Measurements from ENCODE around the gene GNAT1. TPM values are rescaled to one million over a fixed set of nuclear protein-coding genes. Genes with fewer than 3 reads are reported as not detected.
"Not testable (repeated sequence)": the region's sequence is repeated elsewhere in the genome, so short reads cannot be mapped to it uniquely, and the experiment has no call there.

The GNAT1 gene
- total RNA-seq, 1 donor from 2014 or later, result not detected

DNA sequence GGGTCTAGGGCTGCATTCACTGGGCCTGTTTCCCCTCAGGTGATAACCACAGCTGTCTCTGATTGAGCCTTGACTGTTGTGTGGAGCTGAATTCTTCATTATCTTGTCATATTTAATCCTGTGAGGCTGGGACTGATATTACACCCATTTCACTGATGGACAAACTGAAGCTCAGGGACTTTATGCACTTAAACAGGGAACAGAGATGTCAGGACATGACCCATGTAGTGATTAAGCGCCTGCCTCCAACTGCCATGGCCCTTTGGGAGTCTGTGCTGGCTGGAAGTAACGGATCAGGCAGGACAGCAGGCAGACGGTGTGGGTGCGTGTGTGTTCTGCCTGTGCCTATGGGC lies 52.1 kb downstream of the GNAT1 start:
- Histone ChIP-seq H3K36me3 (ENCODE audit: control insufficient read depth, insufficient read depth, low read length) (peaks cover 2% of the 10 kb centered on the region), H3K27me3 (ENCODE audit: control insufficient read depth, insufficient read depth, low read length) (no peaks in the 10 kb centered on the region), H3K4me3 (ENCODE audit: low read depth, low read length) (no peak overlapping the region)
- TF ChIP-seq, protein P1, sequence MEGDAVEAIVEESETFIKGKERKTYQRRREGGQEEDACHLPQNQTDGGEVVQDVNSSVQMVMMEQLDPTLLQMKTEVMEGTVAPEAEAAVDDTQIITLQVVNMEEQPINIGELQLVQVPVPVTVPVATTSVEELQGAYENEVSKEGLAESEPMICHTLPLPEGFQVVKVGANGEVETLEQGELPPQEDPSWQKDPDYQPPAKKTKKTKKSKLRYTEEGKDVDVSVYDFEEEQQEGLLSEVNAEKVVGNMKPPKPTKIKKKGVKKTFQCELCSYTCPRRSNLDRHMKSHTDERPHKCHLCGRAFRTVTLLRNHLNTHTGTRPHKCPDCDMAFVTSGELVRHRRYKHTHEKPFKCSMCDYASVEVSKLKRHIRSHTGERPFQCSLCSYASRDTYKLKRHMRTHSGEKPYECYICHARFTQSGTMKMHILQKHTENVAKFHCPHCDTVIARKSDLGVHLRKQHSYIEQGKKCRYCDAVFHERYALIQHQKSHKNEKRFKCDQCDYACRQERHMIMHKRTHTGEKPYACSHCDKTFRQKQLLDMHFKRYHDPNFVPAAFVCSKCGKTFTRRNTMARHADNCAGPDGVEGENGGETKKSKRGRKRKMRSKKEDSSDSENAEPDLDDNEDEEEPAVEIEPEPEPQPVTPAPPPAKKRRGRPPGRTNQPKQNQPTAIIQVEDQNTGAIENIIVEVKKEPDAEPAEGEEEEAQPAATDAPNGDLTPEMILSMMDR (IDR thresholded peaks at IDR 0.05; ENCODE audit: insufficient read depth, low read length, poor library complexity, severe bottlenecking), result no peak
- DNase-seq (ENCODE audit: low read depth), result no peak

- H3K27me3 ChIP-seq (ENCODE audit: control insufficient read depth, insufficient read depth, low read length); H3K36me3 ChIP-seq (ENCODE audit: control insufficient read depth, insufficient read depth, low read length); DNase-seq (ENCODE audit: low read depth); H3K4me3 ChIP-seq (ENCODE audit: low read depth, low read length): not testable (repeated sequence)
Observed at GRCh38 chr3:50244813-50245212, 53.4 kb downstream of the GNAT1 start.

DNA sequence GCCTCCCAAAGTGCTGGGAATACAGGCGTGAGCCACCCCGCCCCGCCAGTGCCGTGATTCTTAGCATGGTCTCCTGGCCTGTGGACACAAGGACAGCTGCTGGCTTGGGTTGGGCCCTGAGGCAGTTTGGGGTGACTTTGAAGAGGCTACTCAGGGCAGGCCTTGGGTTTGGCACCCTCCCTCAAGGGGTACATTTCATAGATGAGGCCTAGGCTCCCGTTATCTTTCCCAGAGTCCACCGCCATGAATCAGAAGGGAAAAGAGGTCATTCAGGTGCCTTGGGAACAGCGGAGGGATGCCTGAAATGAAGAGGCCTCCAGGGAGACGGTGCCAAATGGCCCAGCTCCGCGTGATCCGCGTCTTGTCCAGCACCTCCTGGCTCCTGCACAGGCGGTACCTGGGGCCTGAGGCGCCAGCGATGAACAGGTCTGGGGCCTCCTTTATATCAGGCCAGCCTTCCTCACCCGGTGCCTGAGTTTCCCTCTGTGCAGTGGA lies 53.9 kb downstream of the GNAT1 start:
- no peak for DNase-seq (ENCODE audit: low read depth)
- Histone ChIP-seq H3K27me3 (ENCODE audit: control insufficient read depth, insufficient read depth, low read length) (no peaks in the 10 kb centered on the region), H3K4me3 (ENCODE audit: low read depth, low read length) (no peak overlapping the region), H3K36me3 (ENCODE audit: control insufficient read depth, insufficient read depth, low read length) (peaks cover 4% of the 10 kb centered on the region)
- TF ChIP-seq, protein P1 (IDR thresholded peaks at IDR 0.05; ENCODE audit: insufficient read depth, low read length, poor library complexity, severe bottlenecking), result no peak

DNA sequence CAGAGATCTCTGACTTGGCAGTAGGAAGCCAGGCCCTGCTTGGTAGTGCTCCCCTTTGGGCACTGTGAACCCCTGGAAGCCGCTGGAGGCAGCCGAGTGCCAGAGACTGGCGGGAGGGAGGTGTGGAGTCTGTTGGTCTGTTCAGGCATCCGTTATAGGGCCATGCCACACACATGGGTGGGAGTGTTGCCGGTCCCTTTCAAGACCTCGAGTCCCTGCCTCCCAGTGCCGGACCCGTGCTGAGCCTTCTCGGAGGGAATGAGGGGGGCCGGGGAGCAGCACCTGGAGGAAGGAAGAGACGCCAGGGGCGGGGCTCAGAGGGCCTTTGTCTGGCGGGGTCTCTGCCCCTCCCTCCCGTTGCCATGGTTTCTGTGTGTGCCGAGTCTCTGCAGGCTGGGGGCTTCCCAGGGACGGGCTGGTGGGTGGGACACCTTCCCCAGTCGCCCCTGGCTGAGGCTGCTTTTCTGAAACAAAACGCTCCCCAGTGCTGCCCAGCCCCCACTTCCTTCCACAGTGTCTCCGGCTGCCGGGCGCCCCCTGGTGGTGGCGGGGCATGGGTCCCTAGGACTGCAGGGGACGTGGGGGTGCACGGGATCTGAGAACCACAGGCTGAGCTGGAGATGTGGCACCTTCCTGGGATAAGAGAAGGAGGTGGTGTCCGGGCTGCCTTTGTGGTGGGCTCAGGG lies 54.6 kb downstream of the GNAT1 start:
- H3K4me3 ChIP-seq (ENCODE audit: low read depth, low read length), result peak overlapping the region; percentile 22
- no peak for DNase-seq (ENCODE audit: low read depth)
- TF ChIP-seq, protein P1 (IDR thresholded peaks at IDR 0.05; ENCODE audit: insufficient read depth, low read length, poor library complexity, severe bottlenecking), result peak; percentile 99
- no peaks in the 10 kb centered on the region for H3K27me3 ChIP-seq (ENCODE audit: control insufficient read depth, insufficient read depth, low read length)
- peaks cover 6% of the 10 kb centered on the region for H3K36me3 ChIP-seq (ENCODE audit: control insufficient read depth, insufficient read depth, low read length)

DNA sequence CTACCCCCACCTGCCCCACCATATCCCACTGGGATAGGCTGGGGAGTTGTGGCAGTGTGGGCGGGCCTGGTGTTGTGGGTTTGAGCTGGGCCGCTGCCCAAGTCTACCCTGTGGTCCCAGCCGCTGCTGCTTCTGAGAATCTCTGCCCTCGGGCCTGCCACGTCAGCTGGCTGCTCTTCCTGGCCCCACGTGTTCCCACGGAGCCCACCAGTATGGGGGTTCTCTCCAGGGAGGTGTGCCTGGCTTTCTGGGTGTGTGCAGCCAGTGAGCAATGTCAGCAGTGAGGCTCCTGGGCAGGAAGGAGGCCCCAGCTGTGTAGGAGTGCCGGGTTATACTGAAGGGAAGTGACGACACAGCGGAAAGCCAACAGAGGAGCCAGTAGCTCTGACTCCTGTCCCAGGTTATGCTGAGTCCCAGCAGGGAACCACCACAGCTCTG lies 55.1 kb downstream of the GNAT1 start:
- peak; percentile 78 for DNase-seq (ENCODE audit: low read depth)
- H3K27me3 ChIP-seq (ENCODE audit: control insufficient read depth, insufficient read depth, low read length), result no peaks in the 10 kb centered on the region
- H3K4me3 ChIP-seq (ENCODE audit: low read depth, low read length), result no peak overlapping the region
- peaks cover 7% of the 10 kb centered on the region for H3K36me3 ChIP-seq (ENCODE audit: control insufficient read depth, insufficient read depth, low read length)
- TF ChIP-seq, protein P1 (IDR thresholded peaks at IDR 0.05; ENCODE audit: insufficient read depth, low read length, poor library complexity, severe bottlenecking), result no peak

Other genes starting within 250 kb of the GNAT1 start
- 84.5 and 94.1 TPM in 2 replicates for gene RBM5, start 102.7 kb upstream of the GNAT1 start, total RNA-seq
- 79.8 and 85.4 TPM in 2 replicates for gene SEMA3F, start 36.3 kb upstream of the GNAT1 start, total RNA-seq
- 0.13 and 0.48 TPM in 2 replicates for gene SLC38A3, start 13.7 kb downstream of the GNAT1 start, total RNA-seq
- 208 and 221 TPM in 2 replicates for gene GNAI2, start 44.6 kb downstream of the GNAT1 start, total RNA-seq
- gene SEMA3B, start 77.5 kb downstream of the GNAT1 start, total RNA-seq, result 17.9 and 18.4 TPM in 2 replicates
- not detected in 2 replicates for gene LSMEM2, start 87.5 kb downstream of the GNAT1 start, total RNA-seq
- 77.7 and 113 TPM in 2 replicates for gene IFRD2, start 100.8 kb downstream of the GNAT1 start, total RNA-seq
- gene HYAL3, start 107.8 kb downstream of the GNAT1 start, total RNA-seq, result 7.6 and 7.9 TPM in 2 replicates
- 8.5 and 12.3 TPM in 2 replicates for gene NAA80, start 107.8 kb downstream of the GNAT1 start, total RNA-seq
- gene HYAL1, start 112.0 kb downstream of the GNAT1 start, total RNA-seq, result 0.14 TPM in 1 of 2 replicates, not detected in the other
- gene HYAL2, start 131.1 kb downstream of the GNAT1 start, total RNA-seq, result 89.3 and 104 TPM in 2 replicates
- gene TUSC2, start 136.6 kb downstream of the GNAT1 start, total RNA-seq, result 40.3 and 58.3 TPM in 2 replicates
- gene RASSF1, start 149.2 kb downstream of the GNAT1 start, total RNA-seq, result 16.6 and 19.9 TPM in 2 replicates
- 1.7 TPM in 1 of 2 replicates, not detected in the other for gene ZMYND10, start 154.1 kb downstream of the GNAT1 start, total RNA-seq
- gene NPRL2, start 159.2 kb downstream of the GNAT1 start, total RNA-seq, result 18.0 and 19.0 TPM in 2 replicates
- 22.3 and 24.0 TPM in 2 replicates for gene CYB561D2, start 159.3 kb downstream of the GNAT1 start, total RNA-seq
- 82.5 and 90.0 TPM in 2 replicates for gene TMEM115, start 167.9 kb downstream of the GNAT1 start, total RNA-seq

Data from kidney epithelial cell (primary cell).